Stimulated activated CD8-positive, alpha-beta memory T cell treated with anti-CD3 and anti-CD28 coated beads, Interleukin-4, amount 100 ng/mL, for 24 hours (primary cell): ENCODE data around the gene IBTK.
"Not testable (repeated sequence)": the region's sequence is repeated elsewhere in the genome, so short reads cannot be mapped to it uniquely, and the experiment has no call there.

ENCODE experiments used
- DNase-seq: peaks from one replicate; pipeline ENCODE4 v3.0.0-alpha.2; 2020; ENCODE audit warnings: low read depth

IBTK gene

DNA sequence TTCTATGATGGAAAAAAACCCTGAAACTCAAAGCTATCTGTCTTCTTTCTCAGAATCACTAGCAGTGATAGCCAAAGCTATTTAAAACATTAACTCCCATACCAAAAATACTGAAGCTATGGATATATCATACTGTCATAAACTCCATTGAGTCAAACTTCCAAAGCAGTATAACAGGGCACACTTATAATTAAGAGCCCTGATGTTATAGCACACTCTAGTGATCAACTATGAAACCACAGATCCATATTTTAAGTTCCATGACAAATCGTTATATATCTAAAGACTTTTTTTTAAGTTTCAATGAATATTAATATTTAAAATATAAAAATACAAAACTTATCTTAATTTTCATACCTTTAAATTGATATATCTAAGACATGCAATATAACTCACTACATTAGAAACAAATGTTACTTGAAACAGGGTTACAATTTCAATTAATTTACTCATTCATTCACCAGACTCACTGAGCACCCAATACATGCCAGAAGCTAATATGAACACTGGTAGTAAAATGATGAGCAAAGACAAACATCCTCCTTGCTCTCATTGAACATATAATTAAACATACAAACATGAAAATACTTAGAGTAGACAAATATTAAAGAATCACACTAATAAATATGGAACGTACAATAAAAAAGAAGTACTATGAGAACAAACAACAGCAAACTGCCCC, 69.3 kb downstream of the IBTK start:
- no peak for DNase-seq

DNA sequence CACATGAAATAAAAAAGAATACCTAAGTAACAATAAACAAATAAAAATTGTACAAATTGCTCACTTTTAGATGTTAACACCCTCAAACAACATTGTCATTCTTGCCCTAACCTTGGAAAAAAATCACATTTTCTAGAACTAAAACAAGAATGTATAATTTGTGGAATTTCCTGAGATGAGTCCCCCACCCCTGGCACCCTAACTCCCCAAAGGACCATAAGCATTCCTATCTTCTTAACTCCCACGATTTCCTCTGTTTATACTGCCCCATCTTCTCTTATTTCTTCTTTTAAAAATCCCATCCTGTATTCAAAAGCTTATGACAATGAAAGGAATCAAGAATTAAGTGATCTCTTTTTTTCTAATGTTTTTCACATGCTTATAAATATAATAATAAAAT, 70.9 kb downstream of the IBTK start:
- DNase-seq: no peak

DNA sequence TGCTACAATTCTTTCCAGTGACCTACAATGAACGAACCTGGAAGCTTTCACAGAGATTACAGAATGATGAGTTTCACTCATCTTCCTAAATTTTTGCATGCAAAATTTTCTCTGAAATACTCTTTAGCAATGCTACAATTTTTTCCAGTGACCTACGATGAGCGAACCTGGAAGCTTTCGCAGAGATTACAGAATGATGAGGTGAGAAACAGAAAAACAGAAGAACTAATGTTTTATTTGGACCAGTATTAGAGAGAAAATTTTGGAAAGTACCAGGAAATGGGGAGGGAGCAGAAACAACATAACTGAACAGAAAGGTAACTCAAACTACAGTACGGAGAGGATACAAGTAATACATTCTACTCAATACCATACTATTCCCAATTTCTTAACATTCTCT, 75.0 kb downstream of the IBTK start:
- DNase-seq: no peak

DNA sequence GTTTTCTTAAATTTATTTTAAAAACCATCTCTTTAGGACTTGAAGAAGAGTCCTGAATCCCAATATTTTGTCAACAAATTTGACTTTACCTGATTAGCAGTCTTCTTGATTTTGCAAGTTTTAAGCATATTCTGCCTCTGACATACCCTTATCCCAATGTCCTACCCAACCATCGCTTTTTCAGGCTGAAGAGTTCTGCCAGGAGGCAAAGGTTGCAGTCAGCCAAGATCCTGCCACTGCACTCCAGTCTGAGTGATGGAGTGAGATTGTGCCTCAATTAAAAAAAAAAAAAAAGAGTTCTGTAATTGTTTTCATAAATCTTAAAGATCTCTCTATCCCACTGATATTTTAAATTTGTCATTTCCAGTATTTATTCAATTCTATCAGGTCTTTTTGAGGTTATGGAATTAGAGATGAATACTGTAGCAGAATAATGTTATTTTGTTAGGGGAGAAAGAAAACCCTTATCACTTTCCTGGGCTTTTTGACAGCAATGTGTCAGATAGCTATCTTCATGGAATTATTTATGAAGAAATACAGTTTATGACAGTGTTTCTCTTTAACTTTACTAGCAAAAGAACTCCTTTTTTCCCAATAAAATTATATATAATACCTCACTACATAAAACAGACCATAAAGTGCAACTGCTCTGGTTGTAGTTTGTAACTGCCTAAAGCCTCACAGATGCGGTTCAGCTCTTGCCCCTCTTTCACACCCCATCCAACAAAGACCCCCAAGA, 78.2 kb downstream of the IBTK start:
- no peak for DNase-seq

DNA sequence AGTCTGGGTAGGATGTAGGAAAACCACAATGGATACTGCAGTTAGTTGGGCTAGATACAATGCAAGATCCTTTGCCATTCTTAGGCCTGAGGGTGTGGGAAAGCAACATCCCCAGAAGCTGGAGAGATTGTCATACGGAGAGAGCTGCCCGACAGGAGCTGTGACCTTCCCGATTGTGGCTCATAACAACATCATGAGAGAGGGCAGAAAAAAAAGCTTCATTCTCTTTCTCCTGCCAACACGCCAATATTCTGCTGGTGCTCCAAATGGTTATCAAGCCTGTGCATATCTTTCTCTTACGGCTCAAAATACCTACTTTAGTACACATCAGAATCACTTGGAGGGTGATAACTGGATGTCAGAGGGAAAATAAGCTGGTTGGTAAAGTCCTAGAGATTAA, 81.1 kb downstream of the IBTK start:
- no peak for DNase-seq

DNA sequence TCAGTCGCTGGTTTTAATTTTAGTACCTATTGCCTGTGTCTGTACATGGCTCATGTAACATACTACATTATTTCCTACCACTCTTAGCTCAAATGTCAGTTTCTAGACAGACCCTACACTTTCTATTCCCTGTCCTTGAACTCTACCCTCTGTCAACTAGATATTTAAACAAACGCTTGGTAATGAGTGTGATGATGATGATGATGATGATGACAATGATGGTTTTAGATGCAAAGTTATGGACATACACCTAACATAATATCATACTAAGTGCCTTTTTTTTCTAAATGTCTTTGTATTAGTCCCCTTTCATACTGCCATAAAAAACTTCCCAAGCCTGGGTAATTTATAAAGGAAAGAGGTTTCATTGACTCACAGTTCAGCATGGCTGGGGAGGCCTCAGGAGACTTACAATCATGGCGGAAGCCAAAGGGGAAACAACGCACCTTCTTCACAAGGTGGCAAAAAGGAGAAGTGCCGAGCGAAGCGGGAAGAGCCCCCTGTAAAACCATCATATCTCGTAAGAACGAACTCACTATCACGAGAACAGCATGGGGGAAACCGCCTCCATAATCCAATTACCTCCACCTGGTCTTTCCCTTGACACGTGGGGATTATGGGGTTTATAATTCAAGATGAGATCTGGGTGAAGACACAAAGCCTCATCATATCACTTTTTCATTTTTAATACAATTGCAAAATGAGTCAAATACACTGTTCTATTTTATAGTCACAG, 87.1 kb downstream of the IBTK start:
- no peak for DNase-seq

DNA sequence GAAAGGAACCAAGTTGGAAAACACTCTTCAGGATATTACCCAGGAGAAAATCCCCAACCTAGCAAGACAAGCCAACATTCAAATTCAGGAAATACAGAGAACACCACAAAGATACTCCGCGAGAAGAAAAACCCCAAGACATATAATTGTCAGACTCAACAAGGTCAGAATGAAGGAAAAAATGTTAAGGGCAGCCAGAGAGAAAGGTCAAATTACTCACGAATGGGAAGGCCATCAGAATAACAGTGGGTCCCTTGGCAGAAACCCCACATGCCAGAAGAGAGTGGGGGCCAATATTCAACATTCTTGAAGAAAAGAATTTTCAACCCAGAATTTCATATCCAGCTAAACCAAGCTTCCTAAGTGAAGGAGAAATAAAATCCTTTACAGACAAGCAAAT, 94.8 kb downstream of the IBTK start:
- DNase-seq: not testable (repeated sequence)

DNA sequence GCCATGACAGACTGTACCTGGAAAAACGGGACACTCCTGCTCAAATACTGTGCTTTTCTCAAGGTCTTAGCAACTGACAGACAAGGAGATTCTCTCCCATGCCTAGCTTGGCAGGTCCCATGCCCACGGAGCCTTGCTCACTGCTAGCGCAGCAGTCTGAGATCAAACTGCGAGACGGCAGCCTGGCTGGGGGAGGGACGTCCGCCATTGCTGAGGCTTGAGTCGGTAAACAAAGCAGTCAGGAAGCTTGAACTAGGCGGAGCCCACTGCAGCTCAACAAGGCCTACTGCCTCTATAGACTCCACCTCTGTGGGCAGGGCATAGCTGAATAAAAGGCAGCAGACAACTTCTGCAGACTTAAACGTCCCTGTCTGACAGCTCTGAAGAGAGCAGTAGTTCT, 96.4 kb downstream of the IBTK start:
- DNase-seq: not testable (repeated sequence)

DNA sequence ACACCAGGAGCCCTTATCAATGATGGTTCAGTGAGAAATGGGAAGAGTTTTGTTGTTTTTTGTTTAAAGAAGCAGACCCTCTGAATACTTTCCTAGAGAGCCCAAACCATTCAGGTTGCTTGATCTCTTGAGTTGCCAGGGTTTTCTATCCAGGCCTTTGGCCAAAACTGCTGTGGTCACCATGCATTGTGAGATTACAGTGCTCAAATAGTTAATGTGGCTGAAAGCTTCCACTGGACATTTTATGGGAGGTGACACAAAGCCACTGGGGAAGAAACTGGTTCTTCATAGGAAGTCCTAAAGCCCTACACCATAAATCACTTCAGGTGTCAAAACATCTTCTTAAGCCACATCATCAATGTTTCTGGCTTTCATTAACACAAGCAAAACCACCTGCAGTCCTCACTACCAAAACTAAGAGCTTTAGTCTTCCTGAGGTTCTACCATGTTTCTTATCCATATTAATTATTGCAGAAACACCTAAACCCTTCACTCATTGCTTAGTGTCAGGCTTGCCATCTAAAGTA, 101.6 kb downstream of the IBTK start:
- no peak for DNase-seq

DNA sequence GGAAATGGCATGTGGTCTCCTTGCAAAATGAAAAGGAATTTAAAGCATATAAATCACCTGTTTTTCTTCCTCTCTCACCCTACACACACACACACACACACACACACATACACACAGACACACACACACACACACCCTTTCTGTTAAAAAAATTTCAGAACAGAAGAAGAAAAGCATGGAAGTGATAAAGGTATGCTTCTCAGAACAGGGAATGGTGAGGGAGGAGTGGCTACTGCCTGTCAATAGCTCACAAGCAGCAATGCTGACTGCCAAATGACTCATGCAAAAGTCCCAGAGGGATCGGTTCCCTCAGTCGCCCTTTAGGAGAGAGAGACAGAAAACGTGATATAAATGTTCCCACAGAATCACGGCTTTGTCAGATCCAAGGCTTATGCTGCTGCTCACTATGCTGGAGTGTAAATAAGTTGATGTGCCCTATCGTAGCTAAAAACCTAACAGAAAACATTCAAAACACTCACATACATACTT, 102.6 kb downstream of the IBTK start:
- no peak for DNase-seq

DNA sequence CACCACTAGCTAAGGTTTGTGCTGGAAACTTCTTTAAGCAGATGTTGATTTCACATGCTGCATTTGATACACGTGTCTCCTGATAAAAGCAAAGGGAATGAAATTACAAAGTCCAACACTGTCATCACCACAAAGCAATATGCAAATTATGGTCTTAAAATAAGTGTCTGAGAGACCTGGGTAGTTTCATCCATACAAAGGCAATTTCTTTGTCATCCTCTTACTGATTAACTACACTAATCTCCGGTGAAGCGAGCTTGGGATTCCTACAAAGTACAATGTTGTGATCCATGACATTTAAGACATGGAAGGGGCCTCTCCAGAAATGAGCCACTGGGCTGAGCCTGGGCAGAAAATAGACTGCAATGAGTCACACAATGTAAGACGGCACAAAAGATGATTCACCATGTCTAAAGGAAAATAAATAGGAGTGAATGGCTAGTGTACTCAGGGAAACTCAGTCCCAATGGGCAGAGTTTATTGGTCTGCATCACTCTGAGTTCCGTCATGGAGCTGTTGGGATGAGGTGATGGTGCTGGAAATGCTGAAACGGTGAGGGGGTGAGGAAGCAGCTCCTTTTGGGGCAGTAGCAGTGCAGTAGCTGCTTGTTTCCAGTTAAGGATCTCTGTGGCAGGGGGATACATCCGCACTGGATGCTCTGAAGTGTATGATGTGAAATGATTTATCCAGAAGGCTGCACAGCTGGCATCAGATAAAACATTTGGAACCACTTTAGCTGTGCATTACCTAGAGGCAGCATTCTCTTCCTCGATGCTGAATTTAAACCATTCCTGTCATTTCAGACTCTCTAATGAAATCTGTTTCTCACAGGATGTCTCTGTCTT, 103.3 kb downstream of the IBTK start:
- DNase-seq: no peak

DNA sequence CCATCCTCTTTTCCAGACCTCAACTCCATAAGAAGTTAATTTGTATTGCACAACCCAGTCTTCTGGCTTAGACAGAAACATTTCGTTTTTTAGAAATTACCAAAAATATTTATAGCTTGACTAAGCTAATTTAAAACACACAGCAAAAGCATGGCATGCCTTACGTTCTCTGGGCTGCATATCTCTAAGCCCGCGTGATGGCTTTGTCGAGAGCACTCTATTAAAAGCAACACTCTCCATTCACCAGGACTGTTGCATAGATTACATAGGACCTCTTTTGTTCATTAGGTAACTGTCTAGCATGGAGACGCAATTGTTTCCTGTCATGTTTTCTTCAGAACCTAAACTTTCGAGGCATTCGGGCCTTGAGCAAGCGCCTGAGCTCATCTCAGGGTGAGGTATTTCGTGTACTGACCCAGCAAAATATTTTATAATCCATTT, 104.5 kb downstream of the IBTK start:
- no peak for DNase-seq

DNA sequence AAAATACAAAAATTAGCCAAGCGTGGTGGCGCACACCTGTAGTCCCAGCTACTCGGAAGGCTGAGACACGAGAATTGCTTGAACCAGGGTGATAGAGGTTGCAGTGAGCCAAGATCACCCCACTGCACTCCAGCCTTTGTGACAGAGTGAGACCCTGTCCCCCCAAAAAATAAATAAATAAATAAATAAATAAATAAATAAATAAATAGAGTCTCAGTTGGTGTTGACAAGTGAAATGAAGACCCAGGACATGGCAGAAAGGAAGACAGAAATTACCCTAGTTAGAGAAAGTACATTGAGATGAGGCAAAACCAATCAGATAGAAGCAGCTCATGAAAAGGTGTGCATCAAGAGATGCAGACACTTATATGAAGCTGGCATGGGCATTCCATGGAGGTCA, 105.0 kb downstream of the IBTK start:
- no peak for DNase-seq

DNA sequence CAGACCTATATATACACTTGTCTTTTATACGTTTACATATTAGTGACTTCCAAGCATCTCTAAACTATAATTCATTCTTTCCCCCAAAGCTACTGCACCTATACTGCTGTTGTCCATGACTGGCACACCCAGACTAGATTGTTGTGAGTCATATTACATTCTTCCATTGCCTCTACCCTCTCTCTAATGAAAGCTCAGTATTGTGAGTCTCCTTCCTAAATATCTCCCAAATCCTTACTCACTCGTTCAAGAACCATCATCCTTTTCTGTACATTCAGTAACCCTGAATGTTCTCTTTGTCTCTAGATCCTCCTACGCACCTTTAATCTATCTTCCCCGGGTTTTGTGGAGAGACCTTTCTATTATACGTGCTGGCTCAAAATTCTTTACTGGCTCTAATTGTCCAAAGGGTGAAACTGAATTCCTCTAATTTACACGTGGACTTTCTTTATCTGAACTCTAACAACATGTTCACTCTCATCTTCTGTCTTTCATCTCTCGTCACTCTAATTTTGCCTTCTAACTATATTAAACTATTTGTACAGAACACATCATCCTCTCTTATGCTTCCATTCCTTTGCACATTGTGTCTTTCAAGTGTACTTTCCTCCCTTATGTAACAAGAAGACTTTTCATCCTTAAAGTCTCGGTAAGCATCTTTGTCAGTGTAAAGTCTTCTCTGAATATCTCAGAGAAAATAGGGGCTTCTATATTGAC, 109.3 kb downstream of the IBTK start:
- DNase-seq: no peak

DNA sequence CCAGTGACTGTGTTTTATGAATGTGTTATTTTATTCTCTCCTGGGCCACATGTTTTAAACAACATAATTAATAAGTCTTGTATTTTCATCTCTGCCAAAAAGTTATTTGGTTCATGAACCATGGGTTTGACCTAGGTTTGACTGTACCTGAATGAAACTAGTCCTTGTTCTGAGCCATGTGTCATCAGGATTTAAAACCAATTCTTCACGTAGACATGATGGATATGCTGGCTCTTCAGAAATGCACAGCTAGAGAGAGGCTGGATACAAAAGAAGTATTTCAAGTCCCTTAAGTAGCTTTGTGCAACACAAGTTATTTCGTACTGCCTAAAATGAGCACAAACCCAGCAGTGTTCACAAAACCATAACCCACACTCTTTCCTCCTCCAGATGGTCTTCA, 116.1 kb downstream of the IBTK start:
- no peak for DNase-seq

DNA sequence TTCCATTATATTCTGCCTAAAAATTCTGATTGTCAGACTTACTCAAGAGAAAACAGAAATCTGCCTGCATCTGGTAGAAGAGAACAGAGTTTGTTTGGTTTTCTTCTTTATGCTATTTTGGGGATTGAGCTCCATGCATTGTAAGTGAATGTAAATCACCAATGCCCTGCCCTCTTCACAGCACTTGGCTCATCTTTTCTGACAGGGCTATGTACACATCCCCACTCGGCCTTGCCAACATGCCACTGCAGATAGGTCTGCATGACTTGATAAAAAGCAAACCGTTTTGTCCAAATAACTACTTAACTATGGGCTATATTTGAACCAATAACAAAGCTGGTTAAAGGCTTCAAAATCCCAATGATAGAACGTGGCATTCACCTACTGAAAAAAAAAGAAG, 117.7 kb downstream of the IBTK start:
- DNase-seq: no peak

DNA sequence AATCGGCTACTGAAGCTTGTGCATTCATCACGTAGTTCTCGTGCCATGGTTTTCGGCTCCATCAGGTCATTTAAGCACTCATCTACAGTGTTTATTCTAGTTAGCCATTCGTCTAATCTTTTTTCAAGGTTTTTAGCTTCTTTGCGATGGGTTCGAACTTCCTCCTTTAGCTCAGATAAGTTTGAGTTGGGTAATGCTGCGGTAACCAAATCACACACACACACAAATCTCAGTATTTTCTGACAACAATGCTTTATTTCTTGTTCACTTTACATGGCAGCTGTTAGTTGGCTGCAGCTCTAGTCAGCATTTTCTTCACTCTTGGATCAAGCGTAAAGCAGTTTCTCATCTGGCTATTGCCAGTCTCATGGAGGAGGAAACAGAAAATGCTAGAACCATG, 118.6 kb downstream of the IBTK start:
- not testable (repeated sequence) for DNase-seq

DNA sequence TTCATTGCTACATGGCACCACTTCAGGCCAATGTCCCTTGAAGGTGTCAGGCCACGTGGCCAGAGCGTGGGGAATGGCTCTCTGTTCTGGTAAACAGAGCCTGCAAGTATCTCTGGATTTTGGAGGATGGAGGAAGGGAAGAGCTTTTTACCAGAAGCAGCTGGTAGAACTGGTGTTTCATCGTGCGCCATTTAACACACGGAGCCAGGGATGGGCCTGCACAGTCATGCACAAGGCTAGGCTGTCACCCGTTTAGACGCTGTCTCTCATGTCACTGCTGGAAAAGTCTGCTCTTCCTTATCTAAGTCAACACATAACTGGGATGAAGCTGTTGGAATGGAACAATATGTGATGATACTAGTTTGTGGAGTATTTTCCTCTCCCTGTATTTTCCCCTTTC, 123.9 kb downstream of the IBTK start:
- DNase-seq: no peak
